ENCODE data around the gene BBS9.
"Not testable (repeated sequence)": the region's sequence is repeated elsewhere in the genome, so short reads cannot be mapped to it uniquely, and the experiment has no call there.

The BBS9 gene

GRCh38 chr7:33201821-33202220 is 72.5 kb downstream of the BBS9 start:
- DNase-seq: no peak

GRCh38 chr7:33210958-33211357 is 81.6 kb downstream of the BBS9 start:
- no peak for DNase-seq

- DNase-seq: no peak
These were observed 82.8 kb downstream of the BBS9 start for GRCh38 chr7:33212144-33212543.

GRCh38 chr7:33215992-33216391 is 86.6 kb downstream of the BBS9 start:
- DNase-seq: no peak

GRCh38 chr7:33217595-33217994 is 88.2 kb downstream of the BBS9 start:
- DNase-seq: no peak

- DNase-seq: not testable (repeated sequence)
These were observed 89.6 kb downstream of the BBS9 start for GRCh38 chr7:33218841-33219535.

GRCh38 chr7:33220231-33220630 is 90.9 kb downstream of the BBS9 start:
- no peak for DNase-seq

GRCh38 chr7:33221390-33221789 is 92.0 kb downstream of the BBS9 start:
- DNase-seq: no peak

GRCh38 chr7:33232632-33233145 is 103.3 kb downstream of the BBS9 start:
- no peak for DNase-seq

GRCh38 chr7:33233659-33234058 is 104.3 kb downstream of the BBS9 start:
- DNase-seq: no peak

- no peak for DNase-seq
These were observed 107.7 kb downstream of the BBS9 start for GRCh38 chr7:33237036-33237435.

GRCh38 chr7:33243319-33243881 is 114.0 kb downstream of the BBS9 start:
- DNase-seq: peak in 1 of 2 donors; percentile 64

GRCh38 chr7:33248671-33249070 is 119.3 kb downstream of the BBS9 start:
- DNase-seq: no peak

- DNase-seq: no peak
These were observed 121.1 kb downstream of the BBS9 start for GRCh38 chr7:33250421-33250871.

- no peak for DNase-seq
These were observed 121.9 kb downstream of the BBS9 start for GRCh38 chr7:33251301-33251700.

- no peak for DNase-seq
These were observed 129.2 kb downstream of the BBS9 start for GRCh38 chr7:33258491-33258951.

GRCh38 chr7:33261585-33261984 is 132.2 kb downstream of the BBS9 start:
- no peak for DNase-seq

GRCh38 chr7:33262476-33262875 is 133.1 kb downstream of the BBS9 start:
- DNase-seq: no peak

- not testable (repeated sequence) for DNase-seq
These were observed 142.5 kb downstream of the BBS9 start for GRCh38 chr7:33271839-33272371.

- no peak for DNase-seq
These were observed 144.0 kb downstream of the BBS9 start for GRCh38 chr7:33273356-33273755.

- no peak for DNase-seq
These were observed 147.0 kb downstream of the BBS9 start for GRCh38 chr7:33276325-33276724.

GRCh38 chr7:33276729-33277128 is 147.4 kb downstream of the BBS9 start:
- DNase-seq: no peak

GRCh38 chr7:33278095-33278494 is 148.7 kb downstream of the BBS9 start:
- no peak for DNase-seq

GRCh38 chr7:33286501-33286900 is 157.1 kb downstream of the BBS9 start:
- DNase-seq: no peak

Measured in hippocampal formation (tissue), 2 donors.